Bronchial epithelial cell (primary cell): ENCODE data around the gene ADAM10. TPM values are rescaled to one million over a fixed set of nuclear protein-coding genes. Genes with fewer than 3 reads are reported as not detected.

Experiments
- DNase-seq: peaks from one replicate; pipeline ENCODE4 v3.0.0-alpha.2; 2010; ENCODE audit warnings: low read depth
- FAIRE-seq: peaks from 2 replicates; lab custom pipeline; 2011; peaks lifted over from hg19 to GRCh38; lab: Jason Lieb, UNC
- H3K27me3 ChIP-seq: 2 replicates; pipeline ENCODE4 v1.5.1; 2011; ENCODE audit warnings: low read length; ENCODE audit not compliant: control insufficient read depth, insufficient read depth
- H3K36me3 ChIP-seq: 2 replicates; pipeline ENCODE4 v1.5.1; 2011; ENCODE audit warnings: low read length; ENCODE audit not compliant: control insufficient read depth, insufficient read depth
- H3K4me3 ChIP-seq: 2 replicates; pipeline ENCODE4 v1.5.1; 2011; ENCODE audit warnings: mild to moderate bottlenecking, low read depth, low read length, control low read depth
- total RNA-seq: library from RNA; depleted of rRNA; stranded (reverse); fragments of >200 nt; gene quantifications from 2 replicates; pipeline ENCODE4 v1.2.1, GENCODE V29; 2014
- TF ChIP-seq, protein P1 (sequence below): IDR thresholded peaks from 2 replicates; pipeline ENCODE4 v1.5.1; 2011; ENCODE audit warnings: mild to moderate bottlenecking, moderate library complexity, low read length, control low read depth, inconsistent platforms; ENCODE audit not compliant: insufficient read depth, severe bottlenecking

ADAM10 gene
- total RNA-seq, 1 donor from 2014 or later, result 112 TPM

DNA sequence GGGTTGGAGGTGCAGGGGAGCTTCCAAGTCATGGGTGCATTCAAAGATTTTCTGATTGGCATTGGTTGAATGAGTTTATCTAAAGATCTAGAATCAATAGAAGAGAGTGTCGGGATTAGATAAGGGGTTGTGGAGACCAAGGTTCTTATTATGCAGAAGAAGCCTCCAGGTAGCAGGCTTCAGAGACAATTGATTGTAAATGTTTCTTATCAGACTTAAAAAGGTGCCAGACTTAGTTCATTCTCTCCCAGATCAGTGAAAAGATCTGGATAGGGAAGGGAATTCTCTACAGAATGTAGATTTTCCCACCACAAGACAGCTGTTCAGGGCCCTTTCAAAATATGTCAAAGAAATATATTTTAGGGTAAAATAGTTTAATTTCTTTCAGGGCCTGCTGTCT lies 188.2 kb downstream of the ADAM10 start:
- no peaks in the 10 kb centered on the region for H3K36me3 ChIP-seq
- no peaks in the 10 kb centered on the region for H3K27me3 ChIP-seq
- DNase-seq (no peak), FAIRE-seq (no peak)
- TF ChIP-seq, protein P1, sequence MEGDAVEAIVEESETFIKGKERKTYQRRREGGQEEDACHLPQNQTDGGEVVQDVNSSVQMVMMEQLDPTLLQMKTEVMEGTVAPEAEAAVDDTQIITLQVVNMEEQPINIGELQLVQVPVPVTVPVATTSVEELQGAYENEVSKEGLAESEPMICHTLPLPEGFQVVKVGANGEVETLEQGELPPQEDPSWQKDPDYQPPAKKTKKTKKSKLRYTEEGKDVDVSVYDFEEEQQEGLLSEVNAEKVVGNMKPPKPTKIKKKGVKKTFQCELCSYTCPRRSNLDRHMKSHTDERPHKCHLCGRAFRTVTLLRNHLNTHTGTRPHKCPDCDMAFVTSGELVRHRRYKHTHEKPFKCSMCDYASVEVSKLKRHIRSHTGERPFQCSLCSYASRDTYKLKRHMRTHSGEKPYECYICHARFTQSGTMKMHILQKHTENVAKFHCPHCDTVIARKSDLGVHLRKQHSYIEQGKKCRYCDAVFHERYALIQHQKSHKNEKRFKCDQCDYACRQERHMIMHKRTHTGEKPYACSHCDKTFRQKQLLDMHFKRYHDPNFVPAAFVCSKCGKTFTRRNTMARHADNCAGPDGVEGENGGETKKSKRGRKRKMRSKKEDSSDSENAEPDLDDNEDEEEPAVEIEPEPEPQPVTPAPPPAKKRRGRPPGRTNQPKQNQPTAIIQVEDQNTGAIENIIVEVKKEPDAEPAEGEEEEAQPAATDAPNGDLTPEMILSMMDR, result no peak
- no peak overlapping the region for H3K4me3 ChIP-seq

DNA sequence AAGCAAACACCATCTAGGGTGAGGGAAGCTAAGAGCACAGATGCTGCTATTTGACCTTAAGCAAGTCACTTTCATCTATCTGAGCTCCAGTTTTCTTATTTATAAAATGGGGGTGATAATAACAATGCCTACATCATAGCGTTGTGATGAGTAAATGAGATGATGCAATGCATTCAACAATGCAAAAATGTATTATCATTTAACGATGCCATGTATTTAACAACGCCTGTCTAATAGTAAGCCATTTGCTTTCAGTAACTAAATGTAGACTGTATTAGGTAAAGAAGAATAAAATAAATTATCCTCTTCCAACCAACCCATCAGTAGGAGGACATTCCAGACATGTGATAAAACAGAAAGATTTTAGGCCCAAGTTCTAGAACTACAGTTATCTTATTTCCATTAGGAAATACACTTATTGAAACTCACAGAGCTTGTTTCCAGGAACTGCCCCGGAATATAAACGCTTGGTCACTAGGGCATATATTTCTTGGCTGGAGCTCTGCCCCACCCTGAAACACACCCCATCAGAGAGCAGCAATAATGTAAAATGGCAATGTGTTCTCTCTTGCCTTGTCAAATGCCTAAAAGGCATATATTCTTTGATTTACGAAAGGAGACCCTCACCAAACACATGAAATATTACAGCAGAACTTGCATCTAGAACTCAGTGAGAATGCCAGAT lies 189.5 kb downstream of the ADAM10 start:
- no peaks in the 10 kb centered on the region for H3K36me3 ChIP-seq
- FAIRE-seq (no peak), DNase-seq (no peak)
- no peak overlapping the region for H3K4me3 ChIP-seq
- TF ChIP-seq, protein P1, result no peak
- no peaks in the 10 kb centered on the region for H3K27me3 ChIP-seq

DNA sequence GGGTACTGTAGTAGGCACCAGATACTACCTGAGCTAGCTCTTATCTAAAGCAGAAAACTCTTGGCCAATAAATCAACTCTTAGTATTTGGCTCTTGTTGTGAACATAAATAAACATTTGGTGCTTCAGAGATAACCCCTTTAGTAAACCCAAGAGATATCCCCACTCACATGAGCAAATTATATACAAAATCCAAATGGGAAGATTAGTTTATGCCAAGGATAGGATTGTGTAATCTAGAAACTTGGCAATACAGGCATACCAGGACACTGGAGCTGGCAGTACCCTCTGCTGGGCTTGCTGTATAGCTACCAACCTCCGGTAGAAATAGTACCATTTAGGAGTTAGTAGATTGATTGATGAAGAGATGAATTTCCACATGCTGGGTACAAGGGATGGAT lies 190.7 kb downstream of the ADAM10 start:
- no peak for DNase-seq
- FAIRE-seq, result no peak
- TF ChIP-seq, protein P1, result no peak

DNA sequence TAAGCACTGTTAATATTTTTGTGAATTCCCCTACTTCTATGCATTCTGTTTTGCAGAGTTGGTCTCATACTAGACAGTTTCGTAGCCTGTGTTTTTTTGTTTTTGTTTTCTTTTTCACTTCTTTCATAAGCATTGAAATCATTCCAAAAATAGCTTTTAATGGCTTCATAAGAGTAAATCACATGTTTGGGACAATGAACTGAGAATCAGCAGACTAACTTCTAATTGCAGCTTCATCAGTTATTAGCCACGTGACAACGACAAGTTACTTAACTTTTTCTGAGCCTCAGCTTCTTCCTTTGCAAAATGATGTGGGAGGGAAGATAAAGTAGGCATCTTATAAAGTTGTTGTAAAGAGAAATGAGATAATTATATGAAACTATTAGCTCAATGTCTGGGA lies 193.0 kb downstream of the ADAM10 start:
- TF ChIP-seq, protein P1, result no peak
- Histone ChIP-seq H3K36me3 (no peaks in the 10 kb centered on the region), H3K4me3 (no peak overlapping the region), H3K27me3 (no peaks in the 10 kb centered on the region)
- no peak for DNase-seq
- no peak for FAIRE-seq

More for the DNA sequence above, 190.7 kb downstream of the ADAM10 start:
- Histone ChIP-seq H3K4me3 (no peak overlapping the region), H3K36me3 (no peaks in the 10 kb centered on the region), H3K27me3 (no peaks in the 10 kb centered on the region)

DNA sequence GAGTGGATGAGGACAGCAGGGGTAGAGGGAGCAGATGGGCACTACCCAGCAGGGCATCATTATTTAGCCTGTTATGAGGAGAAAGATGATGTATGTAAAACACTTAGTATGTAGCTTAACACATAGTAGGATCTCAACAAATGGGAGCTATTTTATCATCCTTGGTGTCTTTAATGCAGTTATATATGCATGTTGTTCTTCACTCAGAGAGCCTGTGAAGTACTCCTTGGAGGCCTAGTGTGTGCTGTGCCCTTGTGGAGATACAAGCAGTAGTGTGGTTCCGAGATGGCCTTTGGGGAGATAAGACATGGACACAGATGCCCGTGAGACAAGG lies 193.5 kb downstream of the ADAM10 start:
- TF ChIP-seq, protein P1, result no peak
- FAIRE-seq, result no peak
- H3K4me3 ChIP-seq, result no peak overlapping the region

More for the DNA sequence above, 193.5 kb downstream of the ADAM10 start:
- Histone ChIP-seq H3K27me3 (no peaks in the 10 kb centered on the region), H3K36me3 (no peaks in the 10 kb centered on the region)
- DNase-seq, result no peak
